Endothelial cell of umbilical vein (primary cell): ENCODE measurements around the gene PRSS33. TPM values are rescaled to one million over a fixed set of nuclear protein-coding genes. Genes with fewer than 3 reads are reported as not detected.

Experiments used
- BruUV-seq: library from RNA; stranded (reverse); fragments of 400-500 nt; replicated peaks from 2 replicates; lab custom pipeline; 2021; lab: Mats Ljungman, UMichigan
- CTCF ChIA-PET: fragments of 300-600, 350-600 bp; sonication (Branson Sonifier 250); formaldehyde crosslinking; loops from one replicate; lab custom pipeline; 2021; ENCODE audit warnings: antibody characterized with exemption, inconsistent platforms; lab: Charles Lee
- POLR2A ChIA-PET: fragments of 300-600, 350-600 bp; sonication (Branson Sonifier 250); formaldehyde crosslinking; loops from one replicate; lab custom pipeline; 2021; ENCODE audit warnings: antibody characterized with exemption, inconsistent platforms; lab: Charles Lee
- DNase-seq: peaks from one replicate; pipeline ENCODE4 v3.0.0-alpha.2; 2011; ENCODE audit warnings: low read depth, low spot score
- FAIRE-seq: peaks from 2 replicates; lab custom pipeline; 2011; peaks lifted over from hg19 to GRCh38; lab: Jason Lieb, UNC
- H2AFZ ChIP-seq: 2 replicates; pipeline ENCODE4 v1.6.0; 2012; ENCODE audit warnings: low read depth, low read length, control low read depth, inconsistent platforms
- H3K27ac ChIP-seq: 2 replicates; pipeline ENCODE4 v1.5.1; 2011; ENCODE audit warnings: low read depth, mild to moderate bottlenecking, control low read depth, low read length, moderate library complexity; ENCODE audit not compliant: insufficient read depth
- H3K27me3 ChIP-seq, 2 experiments: 2 replicates each; pipeline versions ENCODE4 v1.6.0 to v1.6.1; 2011; ENCODE audit warnings: low read length in 2 of 2, mixed read lengths in 1 of 2; ENCODE audit not compliant: control insufficient read depth in 2 of 2, insufficient read depth in 2 of 2
- H3K36me3 ChIP-seq, 2 experiments: 2 replicates in 1 of 2; 3 replicates in 1 of 2; pipeline ENCODE4 v1.5.1; 2011; ENCODE audit warnings: low read length in 2 of 2, mild to moderate bottlenecking in 1 of 2, moderate library complexity in 1 of 2; ENCODE audit not compliant: control insufficient read depth in 2 of 2, insufficient read depth in 2 of 2; ENCODE audit errors: extremely low read depth in 1 of 2
- H3K4me1 ChIP-seq: 3 replicates; pipeline ENCODE4 v1.5.1; 2011; ENCODE audit warnings: mild to moderate bottlenecking, low read length; ENCODE audit not compliant: control insufficient read depth, insufficient read depth; ENCODE audit errors: extremely low read depth
- H3K4me2 ChIP-seq: 2 replicates; pipeline ENCODE4 v1.6.1; 2011; ENCODE audit warnings: low read length, control low read depth, mixed read lengths; ENCODE audit not compliant: insufficient read depth
- H3K4me3 ChIP-seq, 3 experiments: fragments of 200-600 bp in 1 of 3; sonication (generic), shearing (Covaris generic) in 1 of 3; replicated peaks in 1 of 3; 2 replicates each; pipeline ENCODE4 v1.5.1; 2011 to 2016; ENCODE audit warnings: control low read depth in 3 of 3, low read length in 3 of 3, mild to moderate bottlenecking in 2 of 3, inconsistent platforms in 1 of 3, low read depth in 1 of 3, moderate library complexity in 1 of 3; ENCODE audit not compliant: insufficient read depth in 1 of 3
- H3K79me2 ChIP-seq: 2 replicates; pipeline ENCODE4 v1.6.0; 2012; ENCODE audit warnings: low read length, inconsistent platforms; ENCODE audit not compliant: control insufficient read depth, insufficient read depth
- H3K9ac ChIP-seq: replicated peaks from 2 replicates; pipeline ENCODE3; 2011; ENCODE audit warnings: low read length, control low read depth; ENCODE audit not compliant: insufficient read depth; ENCODE audit errors: extremely low read depth
- H3K9me1 ChIP-seq: replicated peaks from 3 replicates; pipeline ENCODE4 v1.6.0; 2011; ENCODE audit warnings: mild to moderate bottlenecking, low read length; ENCODE audit not compliant: control insufficient read depth, insufficient read depth; ENCODE audit errors: extremely low read depth
- H3K9me3 ChIP-seq: replicated peaks from 2 replicates; pipeline ENCODE4 v1.5.1; 2012; ENCODE audit warnings: low read length, inconsistent platforms; ENCODE audit not compliant: control insufficient read depth, insufficient read depth
- H4K20me1 ChIP-seq: replicated peaks from 2 replicates; pipeline ENCODE3; 2011; ENCODE audit warnings: mild to moderate bottlenecking, low read length; ENCODE audit not compliant: control insufficient read depth, insufficient read depth; ENCODE audit errors: extremely low read depth
- EZH2 ChIP-seq: IDR thresholded peaks from 2 replicates; pipeline ENCODE4 v1.6.1; 2012; ENCODE audit warnings: borderline replicate concordance, low read depth, mild to moderate bottlenecking, moderate library complexity, low read length, inconsistent platforms; ENCODE audit not compliant: severe bottlenecking
- FOS ChIP-seq: IDR thresholded peaks from 2 replicates; pipeline ENCODE4 v1.6.1; 2011; ENCODE audit warnings: mild to moderate bottlenecking, low read length, moderate library complexity, borderline replicate concordance; ENCODE audit not compliant: insufficient read depth
- GATA2 ChIP-seq: IDR thresholded peaks from 2 replicates; pipeline ENCODE4 v1.7.0; 2011; ENCODE audit warnings: low read depth, mild to moderate bottlenecking, moderate library complexity, mixed read lengths, low read length; ENCODE audit not compliant: insufficient read length, insufficient read depth
- JUN ChIP-seq: IDR thresholded peaks from 2 replicates; pipeline ENCODE4 v1.6.1; 2011; ENCODE audit warnings: borderline replicate concordance, low read depth; ENCODE audit not compliant: insufficient read length, insufficient read depth
- MYC ChIP-seq: IDR thresholded peaks from one replicate; pipeline ENCODE4 v1.6.1; 2011; ENCODE audit warnings: mild to moderate bottlenecking, low read depth, low read length
- POLR2A ChIP-seq: IDR thresholded peaks from 2 replicates; pipeline ENCODE4 v1.6.1; 2012; ENCODE audit warnings: low read depth, mild to moderate bottlenecking, control low read depth, low read length
- POLR2AphosphoS5 ChIP-seq: IDR thresholded peaks from 2 replicates; pipeline ENCODE4 v1.6.1; 2012; ENCODE audit warnings: low read depth, mild to moderate bottlenecking, control low read depth, low read length, moderate library complexity; ENCODE audit not compliant: insufficient read depth
- dilution Hi-C: fragments of 300-500 bp; cut with MboI; formaldehyde crosslinking; loops from one replicate; pipeline ENCODE4 v1.15.0; 2019; ENCODE audit warnings: low sequenced_read_pairs; ENCODE audit not compliant: extremely low pct_ligation_motif_present
- intact Hi-C: fragments of 100-400 bp; cut with micrococcal nuclease; formaldehyde crosslinking; loops from one replicate; pipeline ENCODE4 v1.10.0; 2022
- polyA plus RNA-seq, 4 experiments: library from polyadenylated mRNA; depleted of rRNA in 3 of 4; stranded (reverse) in 3 of 4; unstranded in 1 of 4; fragments of >200 nt; gene quantifications; 2 replicates each; pipeline versions ENCODE4 v1.2.1 to v1.2.3, GENCODE V29; 2011 to 2012; ENCODE audit warnings: missing spikeins in 1 of 4
- total RNA-seq: library from RNA; stranded (reverse); gene quantifications from 2 replicates; pipeline ENCODE4 v1.2.3, GENCODE V29; 2021
- TF ChIP-seq, protein P1 (sequence below), 2 donors: IDR thresholded peaks; 1 replicate in 1 of 2; 2 replicates in 1 of 2; pipeline ENCODE4 v1.5.1; 2011; ENCODE audit warnings: low read length in 2 of 2, mild to moderate bottlenecking in 2 of 2, moderate library complexity in 2 of 2, control low read depth in 1 of 2, inconsistent platforms in 1 of 2, low read depth in 1 of 2; ENCODE audit not compliant: insufficient read depth in 1 of 2; ENCODE audit errors: extremely low read depth in 1 of 2
- TF ChIP-seq, protein P2 (sequence below): IDR thresholded peaks from 2 replicates; pipeline ENCODE4 v1.6.1; 2011; ENCODE audit not compliant: insufficient read depth, insufficient read length

PRSS33 gene
- total and polyA plus RNA-seq, 2 donors (not counting 3 experiments of a cell fraction or from before 2014, with no cell fraction given), result not detected

DNA sequence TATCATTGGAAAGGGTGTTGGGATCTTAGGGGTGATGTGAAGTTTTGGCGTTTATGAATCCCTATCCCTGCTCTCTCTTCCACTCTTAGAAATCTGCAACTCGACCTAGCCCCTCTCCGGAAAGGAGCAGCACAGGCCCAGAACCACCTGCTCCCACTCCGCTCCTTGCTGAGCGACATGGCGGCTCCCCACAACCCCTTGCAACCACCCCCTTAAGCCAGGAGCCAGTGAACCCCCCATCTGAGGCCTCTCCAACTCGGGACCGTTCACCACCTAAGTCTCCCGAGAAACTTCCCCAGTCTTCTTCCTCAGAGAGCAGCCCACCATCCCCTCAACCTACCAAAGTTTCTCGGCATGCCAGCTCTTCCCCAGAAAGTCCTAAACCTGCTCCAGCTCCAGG lies 25.9 kb downstream of the PRSS33 start:
- Histone ChIP-seq H3K4me1 (no peaks in the 10 kb centered on the region), H3K4me2 (no peak overlapping the region), H3K79me2 (peaks cover 99% of the 10 kb centered on the region), H2AFZ (no peak overlapping the region), H3K27me3 (no peaks in the 10 kb centered on the region), H3K4me3 (no peak overlapping the region), H3K9me1 (no peaks in the 10 kb centered on the region), H3K9me3 (no peaks in the 10 kb centered on the region), H3K9ac (no peak overlapping the region), H4K20me1 (peaks cover 5% of the 10 kb centered on the region), H3K27ac (no peak overlapping the region), H3K36me3 (peaks cover 80 to 82% of the 10 kb centered on the region in 2 experiments)
- TF ChIP-seq GATA2 (no peak), POLR2A (no peak), FOS (no peak), MYC (no peak)
- TF ChIP-seq, protein P1, sequence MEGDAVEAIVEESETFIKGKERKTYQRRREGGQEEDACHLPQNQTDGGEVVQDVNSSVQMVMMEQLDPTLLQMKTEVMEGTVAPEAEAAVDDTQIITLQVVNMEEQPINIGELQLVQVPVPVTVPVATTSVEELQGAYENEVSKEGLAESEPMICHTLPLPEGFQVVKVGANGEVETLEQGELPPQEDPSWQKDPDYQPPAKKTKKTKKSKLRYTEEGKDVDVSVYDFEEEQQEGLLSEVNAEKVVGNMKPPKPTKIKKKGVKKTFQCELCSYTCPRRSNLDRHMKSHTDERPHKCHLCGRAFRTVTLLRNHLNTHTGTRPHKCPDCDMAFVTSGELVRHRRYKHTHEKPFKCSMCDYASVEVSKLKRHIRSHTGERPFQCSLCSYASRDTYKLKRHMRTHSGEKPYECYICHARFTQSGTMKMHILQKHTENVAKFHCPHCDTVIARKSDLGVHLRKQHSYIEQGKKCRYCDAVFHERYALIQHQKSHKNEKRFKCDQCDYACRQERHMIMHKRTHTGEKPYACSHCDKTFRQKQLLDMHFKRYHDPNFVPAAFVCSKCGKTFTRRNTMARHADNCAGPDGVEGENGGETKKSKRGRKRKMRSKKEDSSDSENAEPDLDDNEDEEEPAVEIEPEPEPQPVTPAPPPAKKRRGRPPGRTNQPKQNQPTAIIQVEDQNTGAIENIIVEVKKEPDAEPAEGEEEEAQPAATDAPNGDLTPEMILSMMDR (IDR thresholded peaks at IDR 0.05; ENCODE audit: extremely low read depth in 1 of 2, insufficient read depth in 1 of 2, low read depth in 1 of 2, low read length in 2 of 2), result no peak
- ChIA-PET CTCF (no interaction called here), POLR2A (no interaction called here)
- dilution Hi-C loops (no loop called here), intact Hi-C loops (no loop called here)
- FAIRE-seq (no peak), DNase-seq (no peak)
- no TSS peak for BruUV-seq

DNA sequence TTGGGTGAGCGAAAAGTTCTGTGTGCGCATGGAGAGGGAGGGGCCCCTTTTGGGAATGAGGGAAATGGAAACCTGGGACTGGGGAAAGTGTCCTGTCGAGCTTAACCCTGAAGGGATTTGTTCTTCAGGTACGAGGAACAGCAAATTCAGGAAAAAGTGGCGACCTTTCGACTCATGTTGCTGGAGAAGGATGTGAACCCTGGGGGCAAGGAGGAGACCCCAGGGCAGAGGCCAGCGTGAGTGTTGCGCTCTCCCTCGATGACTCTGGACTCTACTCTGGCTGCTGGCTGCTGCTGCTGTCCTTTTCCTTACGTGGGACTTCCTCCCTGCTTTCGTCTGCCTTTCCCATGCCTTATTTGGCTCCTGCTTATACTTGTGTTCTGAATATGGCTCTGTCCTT lies 30.0 kb downstream of the PRSS33 start:
- intact Hi-C loops (no loop called here), dilution Hi-C loops (no loop called here)
- BruUV-seq, result no TSS peak
- POLR2A ChIA-PET, result no interaction called here
- no peak overlapping the region for H3K9ac ChIP-seq
- H3K4me1 ChIP-seq, result peaks cover 19% of the 10 kb centered on the region
- no peak overlapping the region for H3K4me3 ChIP-seq
- FAIRE-seq (no peak), DNase-seq (no peak)
- no peak overlapping the region for H3K27ac ChIP-seq
- H3K36me3 ChIP-seq, result peaks cover 43 to 46% of the 10 kb centered on the region in 2 experiments
- no peaks in the 10 kb centered on the region for H3K9me3 ChIP-seq
- H3K27me3 ChIP-seq, result no peaks in the 10 kb centered on the region
- no peak overlapping the region for H3K4me2 ChIP-seq
- no peak overlapping the region for H2AFZ ChIP-seq
- H3K79me2 ChIP-seq, result peaks cover 94% of the 10 kb centered on the region
- CTCF ChIA-PET, result no interaction called here
- TF ChIP-seq POLR2A (no peak), JUN (no peak), FOS (no peak), EZH2 (no peak), MYC (no peak), GATA2 (no peak), POLR2AphosphoS5 (no peak)
- TF ChIP-seq, protein P1 (IDR thresholded peaks at IDR 0.05; ENCODE audit: extremely low read depth in 1 of 2, insufficient read depth in 1 of 2, low read depth in 1 of 2, low read length in 2 of 2), result no peak
- TF ChIP-seq, protein P2, sequence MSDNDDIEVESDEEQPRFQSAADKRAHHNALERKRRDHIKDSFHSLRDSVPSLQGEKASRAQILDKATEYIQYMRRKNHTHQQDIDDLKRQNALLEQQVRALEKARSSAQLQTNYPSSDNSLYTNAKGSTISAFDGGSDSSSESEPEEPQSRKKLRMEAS, result no peak
- peaks cover 23% of the 10 kb centered on the region for H4K20me1 ChIP-seq
- H3K9me1 ChIP-seq, result no peaks in the 10 kb centered on the region
